Ascending aorta (tissue), 2 donors: Measurements from ENCODE around the gene HAGH. TPM values are rescaled to one million over a fixed set of nuclear protein-coding genes. Genes with fewer than 3 reads are reported as not detected.

Experiments
- DNase-seq, 2 donors: peaks; one replicate each; pipeline ENCODE4 v3.0.0-alpha.2; 2019; ENCODE audit warnings: low spot score in 2 of 2
- H3K27ac ChIP-seq, 2 donors: fragments of 200-600 bp; sonication (generic); one replicate each; pipeline ENCODE4 v1.5.1; 2016 to 2017; ENCODE audit warnings: mild to moderate bottlenecking in 1 of 2
- H3K27me3 ChIP-seq: fragments of 200-600 bp; sonication (generic); one replicate; pipeline ENCODE4 v1.5.1; 2017
- H3K36me3 ChIP-seq, 2 donors: fragments of 200-600 bp; sonication (generic); one replicate each; pipeline ENCODE4 v1.5.1; 2016
- H3K4me1 ChIP-seq, 2 donors: fragments of 200-600 bp; sonication (generic); one replicate each; pipeline ENCODE4 v1.5.1; 2016 to 2017; ENCODE audit warnings: mild to moderate bottlenecking in 1 of 2
- H3K4me3 ChIP-seq, 2 donors: fragments of 200-600 bp; sonication (generic); one replicate each; pipeline ENCODE4 v1.5.1; 2016 to 2017; ENCODE audit warnings: mild to moderate bottlenecking in 1 of 2
- H3K9me3 ChIP-seq, 2 donors: fragments of 200-600 bp; sonication (generic); one replicate each; pipeline ENCODE4 v1.5.1; 2016
- CTCF ChIP-seq, 3 experiments: fragments of 200-600 bp in 2 of 3; fragments of 450-650 bp in 1 of 3; sonication (generic) in 2 of 3; IDR thresholded peaks; one replicate each; pipeline ENCODE4 v1.5.1; 2016 to 2019; ENCODE audit warnings: antibody characterized with exemption in 3 of 3, mild to moderate bottlenecking in 1 of 3, moderate library complexity in 1 of 3
- intact Hi-C: fragments of 100-400 bp; cut with DNase I; formaldehyde crosslinking; loops from one replicate; pipeline ENCODE4 v1.15.1; 2023
- total RNA-seq: library from RNA; depleted of rRNA; stranded (reverse); fragments of >200 nt; gene quantifications from one replicate; pipeline ENCODE4 v1.1.0, GENCODE V29; 2016

Gene HAGH
- total RNA-seq, 1 donor from 2014 or later, result 177 TPM

DNA sequence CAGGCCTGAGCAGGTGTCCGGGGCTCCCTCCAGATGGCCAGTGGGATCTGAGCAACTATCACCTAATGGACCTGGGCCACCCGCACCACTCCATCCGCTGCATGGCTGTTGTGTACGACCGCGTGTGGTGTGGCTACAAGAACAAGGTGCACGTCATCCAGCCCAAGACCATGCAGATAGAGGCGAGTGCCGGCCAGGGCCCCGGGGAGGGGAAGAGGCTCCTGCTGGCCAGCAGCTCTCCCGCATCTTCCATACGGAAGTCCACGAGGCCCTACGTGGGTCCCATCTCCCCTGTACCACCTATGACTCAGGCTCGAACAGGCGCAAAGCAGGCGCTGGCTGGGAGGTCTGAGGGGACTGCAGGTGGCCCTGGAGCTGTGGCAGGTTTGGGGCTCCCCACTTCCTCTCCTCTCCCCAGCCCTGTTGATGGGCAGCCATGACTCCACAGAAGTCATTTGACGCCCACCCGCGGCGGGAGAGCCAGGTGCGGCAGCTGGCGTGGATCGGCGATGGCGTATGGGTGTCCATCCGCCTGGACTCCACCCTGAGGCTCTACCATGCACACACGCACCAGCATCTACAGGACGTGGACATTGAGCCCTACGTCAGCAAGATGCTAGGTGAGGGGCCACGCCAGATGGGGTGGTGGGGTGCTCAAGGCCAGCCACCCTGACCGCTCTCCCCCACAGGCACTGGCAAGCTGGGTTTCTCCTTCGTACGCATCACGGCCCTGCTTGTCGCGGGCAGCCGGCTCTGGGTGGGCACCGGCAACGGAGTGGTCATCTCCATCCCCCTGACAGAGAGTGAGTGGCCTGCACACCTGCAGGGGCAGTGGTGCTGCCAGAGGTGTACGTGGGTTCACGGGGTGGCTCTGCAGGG, 59.3 kb downstream of the HAGH start:
- no peak for TF ChIP-seq CTCF (IDR thresholded peaks at IDR 0.05)
- H3K9me3 ChIP-seq, result no peaks in the 10 kb centered on the region
- no peak for DNase-seq
- H3K4me1 ChIP-seq, result peaks cover 6 to 14% of the 10 kb centered on the region in 2 donors
- no peaks in the 10 kb centered on the region for H3K27me3 ChIP-seq
- H3K36me3 ChIP-seq, result peaks cover 55 to 70% of the 10 kb centered on the region in 2 donors
- no peak overlapping the region for H3K4me3 ChIP-seq
- no peak overlapping the region for H3K27ac ChIP-seq
- intact Hi-C loops, result no loop called here

- Histone ChIP-seq H3K4me1 (peaks cover 0 to 9% of the 10 kb centered on the region in 2 donors), H3K36me3 (peaks cover 62 to 76% of the 10 kb centered on the region in 2 donors), H3K27ac (no peak overlapping the region), H3K4me3 (no peak overlapping the region), H3K9me3 (no peaks in the 10 kb centered on the region), H3K27me3 (no peaks in the 10 kb centered on the region)
- intact Hi-C loops, result no loop called here
- no peak for DNase-seq
- no peak for TF ChIP-seq CTCF (IDR thresholded peaks at IDR 0.05)
Observed at GRCh38 chr16:1766701-1767100, 59.9 kb downstream of the HAGH start.

DNA sequence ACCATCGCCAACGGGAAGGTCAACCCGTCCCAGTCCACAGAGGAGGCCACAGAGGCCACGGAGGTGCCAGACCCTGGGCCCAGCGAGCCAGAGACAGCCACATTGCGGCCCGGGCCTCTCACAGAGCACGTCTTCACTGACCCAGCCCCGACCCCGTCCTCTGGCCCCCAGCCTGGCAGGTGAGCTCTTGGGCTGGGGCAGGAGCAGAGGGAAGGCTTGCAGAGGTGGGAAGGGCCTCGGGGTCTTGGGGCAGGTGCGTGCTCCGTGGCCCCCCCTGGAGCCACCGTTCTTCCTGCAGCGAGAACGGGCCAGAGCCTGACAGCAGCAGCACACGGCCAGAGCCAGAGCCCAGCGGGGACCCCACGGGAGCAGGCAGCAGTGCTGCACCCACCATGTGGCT, 60.4 kb downstream of the HAGH start:
- H3K36me3 ChIP-seq, result peaks cover 65 to 80% of the 10 kb centered on the region in 2 donors
- no peak for TF ChIP-seq CTCF (IDR thresholded peaks at IDR 0.05)
- no peak overlapping the region for H3K27ac ChIP-seq

DNA sequence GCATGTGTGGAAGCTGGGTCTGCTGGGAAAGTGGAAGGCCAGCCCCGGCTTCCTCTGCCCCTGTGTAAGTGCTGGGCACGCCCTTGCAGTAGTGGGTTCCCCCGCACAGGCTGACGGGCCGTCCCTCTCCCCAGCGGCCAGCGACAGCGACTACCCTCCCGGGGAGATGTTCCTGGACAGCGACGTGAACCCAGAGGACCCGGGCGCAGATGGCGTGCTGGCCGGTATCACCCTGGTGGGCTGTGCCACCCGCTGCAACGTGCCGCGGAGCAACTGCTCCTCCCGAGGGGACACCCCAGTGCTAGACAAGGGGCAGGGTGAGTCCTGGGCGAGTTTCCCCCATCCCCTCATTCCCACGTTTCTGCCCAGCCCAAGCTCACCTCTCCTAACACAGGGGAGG, 60.8 kb downstream of the HAGH start:
- no peaks in the 10 kb centered on the region for H3K27me3 ChIP-seq
- H3K4me1 ChIP-seq, result peaks cover 0 to 9% of the 10 kb centered on the region in 2 donors
- TF ChIP-seq CTCF (IDR thresholded peaks at IDR 0.05), result no peak
- peaks cover 69 to 84% of the 10 kb centered on the region in 2 donors for H3K36me3 ChIP-seq
- H3K27ac ChIP-seq, result no peak overlapping the region
- no peaks in the 10 kb centered on the region for H3K9me3 ChIP-seq
- intact Hi-C loops, result no loop called here
- no peak for DNase-seq
- no peak overlapping the region for H3K4me3 ChIP-seq

More for the DNA sequence above, 60.4 kb downstream of the HAGH start:
- Histone ChIP-seq H3K9me3 (no peaks in the 10 kb centered on the region), H3K27me3 (no peaks in the 10 kb centered on the region), H3K4me3 (no peak overlapping the region), H3K4me1 (peaks cover 0 to 9% of the 10 kb centered on the region in 2 donors)
- intact Hi-C loops, result no loop called here
- DNase-seq, result no peak

GRCh38 chr16:1764971-1765370, 61.7 kb downstream of the HAGH start:
- DNase-seq, result no peak
- Histone ChIP-seq H3K27ac (no peak overlapping the region), H3K27me3 (no peaks in the 10 kb centered on the region), H3K4me1 (peaks cover 0 to 3% of the 10 kb centered on the region in 2 donors), H3K9me3 (no peaks in the 10 kb centered on the region), H3K36me3 (peaks cover 77 to 93% of the 10 kb centered on the region in 2 donors), H3K4me3 (no peak overlapping the region)
- intact Hi-C loops, result no loop called here
- TF ChIP-seq CTCF (IDR thresholded peaks at IDR 0.05), result no peak
